Erythroblast (primary cell): ENCODE results near the gene LMF2.

ENCODE experiments used
- GATA1 ChIP-seq: IDR thresholded peaks from 2 replicates; pipeline ENCODE4 v1.6.1; 2011; ENCODE audit warnings: low read depth, mild to moderate bottlenecking, control low read depth, low read length, moderate library complexity
- POLR2A ChIP-seq: IDR thresholded peaks from 2 replicates; pipeline ENCODE4 v1.6.1; 2011; ENCODE audit warnings: mild to moderate bottlenecking, low read length

DNA sequence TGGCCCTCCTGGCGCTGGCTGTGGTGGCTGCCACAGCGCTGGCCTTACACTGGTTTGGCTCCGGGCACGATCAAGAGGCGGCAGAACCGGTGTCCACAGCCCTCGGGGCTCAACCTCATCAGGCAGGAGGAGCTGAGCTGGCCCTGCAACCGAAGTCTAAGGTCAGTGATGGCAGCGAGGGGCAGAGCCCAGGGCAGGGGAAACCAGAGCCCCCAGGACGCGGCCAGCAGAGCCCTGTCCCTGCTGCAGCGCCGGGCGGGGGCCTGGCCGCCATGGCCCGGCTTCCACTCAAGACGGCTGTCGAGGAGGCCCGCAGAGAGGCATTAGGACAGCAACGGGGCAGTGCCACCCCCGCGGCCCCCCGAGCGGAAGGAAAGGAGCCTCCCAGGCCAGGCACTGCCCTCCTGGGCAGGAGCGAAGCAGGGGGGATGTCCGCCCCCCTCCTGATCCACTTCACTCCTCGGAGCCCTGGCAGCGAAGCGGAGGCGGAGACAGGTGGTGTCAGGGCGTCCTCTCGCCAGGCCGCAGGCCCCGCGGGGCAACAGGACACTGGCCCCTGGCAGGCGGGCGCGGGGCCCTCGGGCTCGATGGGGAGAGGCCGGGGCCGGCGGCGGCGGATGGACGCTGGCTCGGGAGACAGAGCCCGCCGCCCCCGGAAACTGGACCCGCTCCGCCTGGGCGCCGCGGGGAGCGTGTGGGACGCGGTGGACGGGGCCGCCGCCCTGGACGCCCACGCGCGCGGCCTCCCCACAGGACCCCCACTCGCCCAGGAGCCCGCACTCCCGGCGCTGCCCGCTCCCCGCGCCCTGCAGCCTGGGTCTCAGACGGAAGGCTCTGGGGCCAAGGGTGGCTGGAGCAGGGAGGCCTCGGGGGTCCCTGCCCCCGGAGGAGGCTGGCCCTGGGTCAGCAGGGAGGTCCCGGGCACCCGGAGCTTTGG lies 39.1 kb upstream of the LMF2 start:
- TF ChIP-seq POLR2A (no peak), GATA1 (no peak)
